Activated CD8-positive, alpha-beta T cell treated with anti-CD3 and anti-CD28 coated beads, Interleukin-2, amount 10 ng/mL, durations not matched to agents 7 days and 5 days (primary cell): ENCODE data around the gene COX6B1. TPM values are rescaled to one million over a fixed set of nuclear protein-coding genes. Genes with fewer than 3 reads are reported as not detected.

Experiments
- ATAC-seq: fragments of 150-1000 bp; cut with Tn5 transposase; one replicate; pipeline ENCODE4 v1.10.0; 2021; ENCODE audit warnings: moderate library complexity
- CTCF ChIA-PET: fragments of 350-600 bp; sonication (Branson Sonifier 250); formaldehyde crosslinking; loops from one replicate; lab custom pipeline; 2021; ENCODE audit warnings: antibody characterized with exemption; lab: Charles Lee
- POLR2A ChIA-PET: fragments of 350-600 bp; sonication (Branson Sonifier 250); formaldehyde crosslinking; loops from one replicate; lab custom pipeline; 2021; ENCODE audit warnings: antibody characterized with exemption; lab: Charles Lee
- DNase-seq: peaks from one replicate; pipeline ENCODE4 v3.0.0-alpha.2; 2020
- H3K27ac Mint-ChIP-seq: one replicate; pipeline ENCODE4 v1.8.0; 2021; ENCODE audit warnings: mild to moderate bottlenecking, mixed read lengths
- H3K27me3 Mint-ChIP-seq: one replicate; pipeline ENCODE4 v1.8.0; 2021; ENCODE audit warnings: low read depth, mixed read lengths
- H3K36me3 Mint-ChIP-seq: one replicate; pipeline ENCODE4 v1.8.0; 2021; ENCODE audit warnings: low read depth, mixed read lengths
- H3K4me1 Mint-ChIP-seq: one replicate; pipeline ENCODE4 v1.8.0; 2021; ENCODE audit warnings: low read depth, mixed read lengths
- H3K4me3 Mint-ChIP-seq: one replicate; pipeline ENCODE4 v1.8.0; 2021; ENCODE audit warnings: mild to moderate bottlenecking, mixed read lengths
- H3K9me3 Mint-ChIP-seq: one replicate; pipeline ENCODE4 v1.8.0; 2022; ENCODE audit warnings: mixed read lengths; ENCODE audit not compliant: insufficient read depth
- total RNA-seq, 2 experiments: library from RNA; stranded (reverse); gene quantifications; one replicate each; pipeline ENCODE4 v1.2.3, GENCODE V29; 2021

Gene COX6B1
- total RNA-seq, 2 experiments from 2014 or later: 471 to 518 TPM

DNA sequence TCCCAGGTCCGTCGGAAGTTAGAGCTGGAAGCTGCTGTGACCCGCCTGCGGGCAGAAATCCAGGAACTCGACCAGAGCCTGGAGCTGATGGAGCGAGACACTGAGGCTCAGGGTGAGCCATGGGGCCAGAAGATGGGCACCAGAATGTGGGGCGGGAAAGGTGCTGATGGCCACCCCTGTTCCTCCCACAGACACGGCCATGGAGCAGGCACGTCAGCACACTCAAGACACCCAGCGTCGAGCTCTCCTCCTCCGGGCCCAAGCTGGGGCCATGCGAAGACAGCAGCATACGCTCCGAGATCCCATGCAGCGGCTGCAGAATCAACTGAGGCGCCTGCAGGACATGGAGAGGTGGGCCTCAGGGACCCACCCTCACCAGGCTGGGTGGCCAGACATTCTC lies 33.1 kb upstream of the COX6B1 start:
- ChIA-PET POLR2A (no interaction called here), CTCF (no interaction called here)
- peaks cover 33% of the 10 kb centered on the region for H3K4me1 Mint-ChIP-seq
- H3K27me3 Mint-ChIP-seq: no peaks in the 10 kb centered on the region
- DNase-seq (no peak), ATAC-seq (no peak)
- H3K9me3 Mint-ChIP-seq: no peaks in the 10 kb centered on the region
- H3K36me3 Mint-ChIP-seq: peaks cover 11% of the 10 kb centered on the region
- H3K4me3 Mint-ChIP-seq: no peak overlapping the region
- H3K27ac Mint-ChIP-seq: no peak overlapping the region

DNA sequence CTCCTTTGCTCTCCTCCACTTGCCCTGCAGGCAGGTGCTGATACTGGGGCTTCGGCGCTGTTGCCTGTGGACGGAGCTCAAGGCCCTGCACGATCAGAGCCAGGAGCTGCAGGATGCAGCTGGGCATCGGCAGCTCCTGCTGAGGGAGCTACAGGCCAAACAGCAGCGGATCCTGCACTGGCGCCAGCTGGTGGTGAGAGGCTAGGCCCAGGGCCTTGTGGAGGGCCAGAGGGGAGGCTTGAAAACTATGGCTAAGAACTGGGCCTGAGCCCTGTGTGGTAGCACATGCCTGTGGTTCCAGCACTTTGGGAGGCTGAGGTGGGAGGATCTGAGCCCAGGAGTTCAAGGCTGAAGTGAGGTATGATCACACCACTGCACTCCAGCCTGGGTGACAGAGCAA lies 29.3 kb upstream of the COX6B1 start:
- CTCF ChIA-PET: interaction anchor here (1.0 kb wide), 1 partner anchor 70 kb away, joined by 3 read pairs; no protein-coding TSS in a partner anchor
- Mint-ChIP-seq H3K4me1 (peaks cover 5% of the 10 kb centered on the region), H3K36me3 (peaks cover 25% of the 10 kb centered on the region)

DNA sequence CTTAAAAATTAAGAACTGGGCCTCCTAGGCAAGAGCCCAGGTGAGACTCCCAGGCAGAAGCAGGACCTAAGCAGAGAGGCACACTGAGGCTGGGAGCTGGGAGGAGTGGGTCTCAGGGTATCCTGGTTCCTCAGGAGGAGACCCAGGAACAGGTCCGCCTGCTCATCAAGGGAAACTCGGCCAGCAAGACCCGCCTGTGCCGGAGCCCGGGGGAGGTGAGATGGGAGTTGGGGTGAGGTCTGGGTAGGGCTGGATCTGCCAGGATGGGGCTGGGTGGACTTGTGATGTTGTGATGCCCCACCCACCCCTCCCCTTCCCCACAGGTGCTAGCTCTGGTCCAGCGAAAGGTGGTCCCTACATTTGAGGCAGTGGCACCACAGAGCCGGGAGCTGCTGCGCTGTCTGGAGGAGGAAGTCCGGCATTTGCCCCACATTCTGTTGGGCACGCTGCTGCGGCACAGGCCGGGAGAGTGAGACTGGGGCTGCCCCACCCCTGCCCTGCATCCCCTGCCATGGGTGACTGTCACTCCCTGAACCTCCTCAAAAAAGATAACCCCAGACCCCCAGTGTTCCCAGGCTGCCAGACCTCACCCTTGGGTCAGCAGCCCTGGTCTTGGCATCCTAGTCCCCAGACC lies 28.7 kb upstream of the COX6B1 start:
- Mint-ChIP-seq H3K27me3 (no peaks in the 10 kb centered on the region), H3K4me3 (no peak overlapping the region), H3K27ac (no peak overlapping the region), H3K9me3 (no peaks in the 10 kb centered on the region), H3K4me1 (peaks cover 2% of the 10 kb centered on the region), H3K36me3 (peaks cover 25% of the 10 kb centered on the region)
- DNase-seq (no peak), ATAC-seq (no peak)
- ChIA-PET POLR2A (no interaction called here), CTCF (interaction anchor here (1.0 kb wide), 1 partner anchor 71 kb away, joined by 3 read pairs; no protein-coding TSS in a partner anchor)

More for the DNA sequence above, 29.3 kb upstream of the COX6B1 start:
- POLR2A ChIA-PET: no interaction called here
- DNase-seq (no peak), ATAC-seq (no peak)
- H3K27me3 Mint-ChIP-seq: no peaks in the 10 kb centered on the region
- no peak overlapping the region for H3K27ac Mint-ChIP-seq
- H3K4me3 Mint-ChIP-seq: no peak overlapping the region
- H3K9me3 Mint-ChIP-seq: no peaks in the 10 kb centered on the region

DNA sequence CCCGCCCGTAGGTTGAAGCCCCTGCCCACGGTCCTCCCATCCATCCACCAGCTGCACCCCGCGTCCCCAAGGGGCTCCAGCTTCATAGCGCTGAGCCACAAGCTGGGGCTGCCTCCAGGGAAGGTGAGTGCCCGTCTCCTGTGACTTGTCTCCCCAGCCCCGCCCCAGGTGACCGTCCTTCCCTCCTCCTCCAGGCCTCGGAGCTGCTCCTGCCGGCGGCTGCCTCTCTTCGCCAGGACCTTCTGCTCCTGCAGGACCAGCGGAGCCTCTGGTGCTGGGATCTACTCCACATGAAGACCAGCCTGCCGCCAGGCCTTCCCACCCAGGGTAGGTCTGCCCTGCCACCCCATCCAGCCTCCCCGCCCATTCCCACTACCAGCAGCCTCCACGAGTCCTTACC lies 28.1 kb upstream of the COX6B1 start:
- H3K4me3 Mint-ChIP-seq: no peak overlapping the region
- H3K4me1 Mint-ChIP-seq: no peaks in the 10 kb centered on the region
- ChIA-PET CTCF (no interaction called here), POLR2A (no interaction called here)
- H3K36me3 Mint-ChIP-seq: peaks cover 26% of the 10 kb centered on the region
- no peak overlapping the region for H3K27ac Mint-ChIP-seq
- no peaks in the 10 kb centered on the region for H3K27me3 Mint-ChIP-seq
- H3K9me3 Mint-ChIP-seq: no peaks in the 10 kb centered on the region
- ATAC-seq: no peak
- no peak for DNase-seq

DNA sequence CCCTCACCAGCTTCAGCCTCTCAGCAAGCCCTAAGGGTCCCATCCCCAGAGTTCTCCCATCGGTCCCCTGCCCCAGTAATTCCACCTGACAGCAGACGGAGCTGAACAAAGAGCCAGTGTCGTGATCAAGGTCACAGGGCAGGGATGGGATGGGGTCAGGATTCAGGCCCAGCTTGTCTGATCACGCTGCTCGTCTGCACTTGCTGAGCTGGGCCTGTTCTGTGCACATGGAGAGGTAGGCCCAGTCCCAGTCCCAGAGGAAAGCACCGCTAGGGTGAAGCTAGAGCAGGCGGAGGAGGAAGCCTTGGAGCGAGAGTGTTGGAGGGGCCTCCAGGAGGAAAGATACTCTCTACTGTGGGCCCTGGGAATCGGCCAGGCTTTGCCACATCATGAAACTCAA lies 26.4 kb upstream of the COX6B1 start:
- H3K4me3 Mint-ChIP-seq: no peak overlapping the region
- CTCF ChIA-PET: no interaction called here
- no peak for DNase-seq
- peak overlapping the region; percentile 53 for H3K27ac Mint-ChIP-seq
- ATAC-seq: no peak
- H3K9me3 Mint-ChIP-seq: no peaks in the 10 kb centered on the region
- POLR2A ChIA-PET: interaction anchor here (0.8 kb wide), 2 partner anchors 9 kb away, joined by 3 read pairs; partner anchors contain the start of gene HAUS5
- H3K27me3 Mint-ChIP-seq: no peaks in the 10 kb centered on the region
- H3K36me3 Mint-ChIP-seq: peaks cover 23% of the 10 kb centered on the region
- no peaks in the 10 kb centered on the region for H3K4me1 Mint-ChIP-seq

DNA sequence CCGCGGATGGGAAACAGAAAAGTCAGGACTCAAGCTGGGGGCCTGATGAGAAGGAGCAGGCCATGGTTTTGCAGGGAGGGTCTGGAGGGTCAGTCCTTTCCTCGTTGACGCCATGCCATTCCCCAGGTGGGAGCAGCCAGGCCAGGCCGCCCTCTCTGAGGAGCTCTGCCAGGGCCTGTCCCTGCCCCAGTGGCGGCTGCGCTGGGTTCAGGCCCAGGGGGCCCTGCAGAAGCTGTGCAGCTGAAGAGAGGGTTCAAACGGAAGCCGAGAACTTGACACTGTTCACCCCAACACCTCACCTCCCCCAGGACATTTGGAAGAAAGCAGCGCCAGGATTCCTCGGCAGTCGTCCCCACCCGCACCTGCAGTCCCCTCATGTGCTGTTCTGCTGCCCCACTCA lies 25.4 kb upstream of the COX6B1 start:
- ChIA-PET CTCF (no interaction called here), POLR2A (interaction anchor here (0.8 to 1.9 kb wide), 2 partner anchors 10 kb away, joined by 3 to 5 read pairs; partner anchors contain the start of gene HAUS5)
- Mint-ChIP-seq H3K27ac (no peak overlapping the region), H3K36me3 (peaks cover 20% of the 10 kb centered on the region), H3K27me3 (no peaks in the 10 kb centered on the region), H3K4me3 (no peak overlapping the region), H3K4me1 (no peaks in the 10 kb centered on the region), H3K9me3 (no peaks in the 10 kb centered on the region)
- ATAC-seq (no peak), DNase-seq (no peak)

DNA sequence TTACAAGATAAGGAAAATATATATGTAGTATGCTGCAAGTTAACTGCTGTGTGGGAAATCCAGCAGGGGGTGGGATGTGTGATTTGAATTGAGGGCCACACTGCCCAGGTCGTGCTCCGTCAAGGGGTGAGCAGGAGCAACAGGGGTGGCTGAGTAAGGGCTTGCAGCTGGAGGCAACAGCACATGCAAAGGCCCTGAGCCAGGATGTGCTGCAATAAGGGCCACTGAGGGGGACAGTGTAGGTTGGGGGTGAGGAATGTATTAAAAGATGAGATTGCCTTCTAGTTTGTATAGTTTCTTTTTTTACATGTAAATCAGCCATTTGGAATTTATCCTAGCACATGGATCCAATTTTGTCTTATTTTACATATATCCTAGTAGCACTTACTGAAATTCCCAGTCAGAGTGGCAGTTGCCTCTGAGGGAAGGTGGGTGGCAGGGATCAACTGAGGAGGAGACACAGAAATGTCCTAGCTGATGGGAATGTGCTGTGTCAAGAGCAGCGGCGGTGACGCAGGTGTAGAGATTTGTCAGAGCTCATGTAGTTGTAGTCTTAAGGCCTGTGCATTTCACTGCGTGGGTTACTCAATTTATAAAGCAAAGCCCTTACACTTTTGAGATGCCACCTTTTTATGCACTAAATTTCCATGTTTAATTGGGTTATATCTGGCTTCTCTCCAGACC lies 24.7 kb upstream of the COX6B1 start:
- Mint-ChIP-seq H3K27me3 (no peaks in the 10 kb centered on the region), H3K27ac (peak overlapping the region; percentile 26), H3K4me3 (no peak overlapping the region), H3K9me3 (no peaks in the 10 kb centered on the region), H3K36me3 (peaks cover 20% of the 10 kb centered on the region), H3K4me1 (peaks cover 4% of the 10 kb centered on the region)
- ChIA-PET POLR2A (interaction anchor here (1.9 kb wide), 1 partner anchor 10 kb away, joined by 5 read pairs; the partner anchor contains the start of gene HAUS5), CTCF (interaction anchor here (1.2 kb wide), 2 partner anchors 10 to 75 kb away, joined by 3 to 4 read pairs; no protein-coding TSS in a partner anchor)
- DNase-seq (no peak), ATAC-seq (no peak)

DNA sequence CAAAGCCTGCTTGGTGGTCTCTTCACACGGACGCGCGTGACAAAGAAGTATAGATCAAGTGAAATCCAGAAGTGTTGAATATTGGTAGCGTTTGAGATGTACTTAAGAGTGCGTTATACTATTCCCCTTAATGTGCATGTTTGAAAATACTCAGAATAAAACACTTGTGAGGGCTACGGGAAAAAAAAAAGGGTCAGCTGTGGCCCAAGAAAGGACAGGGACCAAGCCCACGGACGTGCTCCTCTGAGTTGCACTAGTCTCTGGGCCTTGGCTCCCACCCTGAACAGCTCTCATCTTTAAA lies 19.9 kb upstream of the COX6B1 start:
- Mint-ChIP-seq H3K9me3 (no peaks in the 10 kb centered on the region), H3K4me1 (peaks cover 22% of the 10 kb centered on the region), H3K27ac (peak overlapping the region; percentile 96), H3K27me3 (no peaks in the 10 kb centered on the region), H3K36me3 (peaks cover 39% of the 10 kb centered on the region), H3K4me3 (peak overlapping the region; percentile 93)
- DNase-seq (no peak), ATAC-seq (no peak)
- CTCF ChIA-PET: no interaction called here
- POLR2A ChIA-PET: interaction anchor here (0.7 kb wide), 1 partner anchor 20 kb away, joined by 3 read pairs; the partner anchor contains the start of gene COX6B1

DNA sequence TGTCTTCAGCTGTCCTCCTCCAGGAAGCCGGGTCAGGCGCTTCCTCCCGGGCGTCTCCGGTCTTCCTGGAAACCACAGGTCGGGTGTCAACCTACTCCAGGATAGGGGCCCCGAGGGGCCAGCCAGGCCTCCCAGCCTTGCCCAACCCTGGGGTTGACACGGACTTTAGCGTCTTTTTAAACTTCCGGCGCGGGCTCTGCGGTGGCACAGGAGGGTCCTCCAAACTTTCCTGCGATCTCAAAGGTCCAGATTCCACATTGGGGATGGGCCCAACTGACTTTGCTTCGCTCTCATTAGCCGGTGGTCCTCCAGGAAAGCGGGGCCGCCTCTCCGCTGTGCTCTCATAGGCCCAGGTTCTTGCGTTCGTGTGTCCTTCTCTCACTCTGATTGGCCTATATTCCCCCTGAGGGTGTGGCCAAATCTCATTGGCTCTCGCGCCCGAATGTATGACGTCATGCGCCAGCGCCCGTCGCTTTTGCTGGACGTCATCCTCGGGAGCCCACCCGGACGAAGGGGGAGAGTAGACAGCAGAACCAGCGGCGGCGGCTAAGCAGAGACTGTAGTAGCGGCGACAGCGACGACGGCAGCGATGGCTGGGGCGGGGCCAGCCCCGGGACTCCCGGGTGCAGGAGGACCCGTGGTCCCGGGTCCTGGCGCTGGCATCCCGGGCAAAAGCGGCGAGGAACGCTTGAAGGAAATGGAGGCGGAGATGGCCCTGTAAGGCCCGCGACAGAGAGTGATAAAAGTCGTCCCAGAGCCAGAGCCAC lies 19.4 kb upstream of the COX6B1 start, which contains the start of gene RBM42:
TSS of gene RBM42 (plus strand) at position 472 of the 767 bp plus-strand sequence. CDS start at position 590, 118 bp downstream.
- POLR2A ChIA-PET: interaction anchor here (0.7 kb wide), 1 partner anchor 19 kb away, joined by 3 read pairs; the partner anchor contains the start of gene COX6B1
- CTCF ChIA-PET: no interaction called here
- DNase-seq (peak; percentile 99), ATAC-seq (peak; percentile 100)
- peak within 1 kb of the TSS; percentile 93 for H3K4me3 Mint-ChIP-seq
- no peaks in the 10 kb centered on the region for H3K27me3 Mint-ChIP-seq
- peaks cover 22% of the 10 kb centered on the region for H3K4me1 Mint-ChIP-seq
- peak within 1 kb of the TSS; percentile 96 for H3K27ac Mint-ChIP-seq
- peaks cover 40% of the 10 kb centered on the region for H3K36me3 Mint-ChIP-seq
- H3K9me3 Mint-ChIP-seq: no peaks in the 10 kb centered on the region

DNA sequence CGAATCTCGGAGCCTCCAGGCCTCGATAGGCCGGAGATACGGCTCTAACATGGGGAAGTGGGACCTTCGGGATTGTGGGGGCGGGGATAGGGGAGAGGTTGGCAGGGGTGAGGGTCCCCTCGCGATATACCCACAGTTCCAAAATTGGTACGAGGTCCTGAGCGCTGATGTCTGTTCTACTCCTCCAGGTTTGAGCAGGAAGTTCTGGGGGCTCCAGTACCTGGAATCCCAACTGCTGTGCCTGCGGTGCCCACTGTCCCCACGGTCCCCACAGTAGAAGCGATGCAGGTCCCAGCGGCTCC lies 18.8 kb upstream of the COX6B1 start:
- ChIA-PET POLR2A (interaction anchor here (0.7 to 0.8 kb wide), 2 partner anchors 15 to 17 kb away, joined by 3 read pairs; partner anchors contain the start of gene HAUS5), CTCF (interaction anchor here (3.6 kb wide), 1 partner anchor 14 kb away, joined by 10 read pairs; the partner anchor contains the start of gene ETV2)
- H3K4me3 Mint-ChIP-seq: peak overlapping the region; percentile 93
- peak overlapping the region; percentile 96 for H3K27ac Mint-ChIP-seq
- DNase-seq: no peak
- H3K36me3 Mint-ChIP-seq: peaks cover 43% of the 10 kb centered on the region
- H3K9me3 Mint-ChIP-seq: no peaks in the 10 kb centered on the region
- ATAC-seq: no peak
- peaks cover 22% of the 10 kb centered on the region for H3K4me1 Mint-ChIP-seq
- no peaks in the 10 kb centered on the region for H3K27me3 Mint-ChIP-seq

DNA sequence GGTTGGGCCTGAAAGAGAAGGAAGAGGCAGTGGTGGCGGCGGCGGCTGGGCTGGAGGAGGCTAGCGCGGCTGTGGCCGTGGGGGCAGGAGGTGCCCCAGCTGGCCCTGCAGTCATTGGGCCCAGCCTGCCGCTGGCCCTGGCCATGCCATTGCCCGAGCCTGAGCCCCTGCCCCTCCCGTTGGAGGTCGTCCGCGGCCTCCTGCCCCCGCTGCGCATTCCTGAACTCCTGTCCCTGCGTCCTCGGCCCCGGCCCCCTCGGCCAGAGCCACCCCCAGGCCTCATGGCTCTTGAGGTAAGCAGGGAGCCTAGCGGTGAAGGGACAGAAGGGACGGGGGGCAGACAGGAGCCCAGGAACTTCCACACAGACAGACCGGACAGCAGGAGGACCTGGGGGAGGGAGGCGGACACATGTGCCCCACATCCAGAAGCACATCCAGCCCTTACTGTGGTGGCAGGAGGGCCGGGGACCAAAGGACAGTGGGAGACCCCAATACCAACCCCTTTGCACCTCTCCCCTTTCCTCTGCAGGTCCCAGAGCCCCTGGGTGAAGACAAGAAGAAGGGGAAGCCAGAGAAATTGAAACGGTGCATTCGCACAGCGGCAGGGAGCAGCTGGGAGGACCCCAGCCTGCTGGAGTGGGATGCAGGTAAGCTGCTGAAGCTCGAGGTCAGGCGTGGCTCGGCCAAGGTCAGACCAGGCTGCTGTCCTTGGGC lies 14.2 kb upstream of the COX6B1 start:
- H3K36me3 Mint-ChIP-seq: peaks cover 59% of the 10 kb centered on the region
- no peaks in the 10 kb centered on the region for H3K27me3 Mint-ChIP-seq
- ATAC-seq: no peak
- no peak overlapping the region for H3K27ac Mint-ChIP-seq
- POLR2A ChIA-PET: no interaction called here
- no peak for DNase-seq
- H3K9me3 Mint-ChIP-seq: no peaks in the 10 kb centered on the region
- CTCF ChIA-PET: no interaction called here
- H3K4me3 Mint-ChIP-seq: no peak overlapping the region
- H3K4me1 Mint-ChIP-seq: peaks cover 16% of the 10 kb centered on the region
